DND-41 (cell line): ENCODE results near the gene ITM2C.

Experiments used
- ATAC-seq: fragments of 200-7000 bp; cut with Tn5 transposase; 3 replicates; pipeline ENCODE4 v1.9.1; 2021; ENCODE audit warnings: low read depth; ENCODE audit not compliant: insufficient read depth
- DNase-seq: peaks from one replicate; pipeline ENCODE4 v3.0.0-alpha.2; 2020
- H2AFZ ChIP-seq: 2 replicates; pipeline ENCODE4 v1.6.0; 2012; ENCODE audit warnings: low read depth, low read length
- H3K27ac ChIP-seq: 2 replicates; pipeline ENCODE4 v1.5.1; 2012; ENCODE audit warnings: low read length, inconsistent platforms
- H3K27me3 ChIP-seq: fragments of 200-600 bp; sonication (generic); 2 replicates; pipeline ENCODE4 v1.6.0; 2012; ENCODE audit warnings: low read length, mild to moderate bottlenecking, inconsistent platforms; ENCODE audit not compliant: insufficient read depth, poor library complexity
- H3K36me3 ChIP-seq: 2 replicates; pipeline ENCODE4 v1.5.1; 2012; ENCODE audit warnings: low read length, inconsistent platforms; ENCODE audit not compliant: insufficient read depth
- H3K4me1 ChIP-seq: 2 replicates; pipeline ENCODE4 v1.5.1; 2012; ENCODE audit warnings: mild to moderate bottlenecking, low read length; ENCODE audit not compliant: insufficient read depth
- H3K4me2 ChIP-seq: 2 replicates; pipeline ENCODE4 v1.6.0; 2012; ENCODE audit warnings: mild to moderate bottlenecking, moderate library complexity, low read length, inconsistent platforms; ENCODE audit not compliant: insufficient read depth
- H3K4me3 ChIP-seq, 2 experiments: fragments of 200-600 bp in 1 of 2; shearing (Covaris generic) in 1 of 2; 2 replicates each; pipeline ENCODE4 v1.5.1; 2012 to 2016; ENCODE audit warnings: inconsistent platforms in 2 of 2, low read length in 2 of 2, mild to moderate bottlenecking in 2 of 2, low read depth in 1 of 2, moderate library complexity in 1 of 2
- H3K79me2 ChIP-seq: 2 replicates; pipeline ENCODE4 v1.6.0; 2012; ENCODE audit warnings: low read length, inconsistent platforms; ENCODE audit not compliant: insufficient read depth
- H3K9ac ChIP-seq: 2 replicates; pipeline ENCODE4 v1.6.0; 2012; ENCODE audit warnings: low read depth, mild to moderate bottlenecking, inconsistent platforms, low read length, moderate library complexity
- H3K9me3 ChIP-seq: 2 replicates; pipeline ENCODE4 v1.5.1; 2012; ENCODE audit warnings: low read length, moderate library complexity, mild to moderate bottlenecking, inconsistent platforms; ENCODE audit not compliant: insufficient read depth, severe bottlenecking
- H4K20me1 ChIP-seq: 2 replicates; pipeline ENCODE4 v1.6.0; 2012; ENCODE audit warnings: low read length; ENCODE audit not compliant: insufficient read depth
- EZH2 ChIP-seq: IDR thresholded peaks from 3 replicates; pipeline ENCODE4 v1.6.1; 2012; ENCODE audit warnings: borderline replicate concordance, low read depth, mild to moderate bottlenecking, moderate library complexity, low read length, inconsistent platforms; ENCODE audit not compliant: severe bottlenecking
- TF ChIP-seq, protein P1 (sequence below): IDR thresholded peaks from 2 replicates; pipeline ENCODE4 v1.5.1; 2012; ENCODE audit warnings: borderline replicate concordance, low read length, moderate library complexity, mild to moderate bottlenecking; ENCODE audit not compliant: poor library complexity, severe bottlenecking; ENCODE audit errors: extremely low read depth

ITM2C gene

DNA sequence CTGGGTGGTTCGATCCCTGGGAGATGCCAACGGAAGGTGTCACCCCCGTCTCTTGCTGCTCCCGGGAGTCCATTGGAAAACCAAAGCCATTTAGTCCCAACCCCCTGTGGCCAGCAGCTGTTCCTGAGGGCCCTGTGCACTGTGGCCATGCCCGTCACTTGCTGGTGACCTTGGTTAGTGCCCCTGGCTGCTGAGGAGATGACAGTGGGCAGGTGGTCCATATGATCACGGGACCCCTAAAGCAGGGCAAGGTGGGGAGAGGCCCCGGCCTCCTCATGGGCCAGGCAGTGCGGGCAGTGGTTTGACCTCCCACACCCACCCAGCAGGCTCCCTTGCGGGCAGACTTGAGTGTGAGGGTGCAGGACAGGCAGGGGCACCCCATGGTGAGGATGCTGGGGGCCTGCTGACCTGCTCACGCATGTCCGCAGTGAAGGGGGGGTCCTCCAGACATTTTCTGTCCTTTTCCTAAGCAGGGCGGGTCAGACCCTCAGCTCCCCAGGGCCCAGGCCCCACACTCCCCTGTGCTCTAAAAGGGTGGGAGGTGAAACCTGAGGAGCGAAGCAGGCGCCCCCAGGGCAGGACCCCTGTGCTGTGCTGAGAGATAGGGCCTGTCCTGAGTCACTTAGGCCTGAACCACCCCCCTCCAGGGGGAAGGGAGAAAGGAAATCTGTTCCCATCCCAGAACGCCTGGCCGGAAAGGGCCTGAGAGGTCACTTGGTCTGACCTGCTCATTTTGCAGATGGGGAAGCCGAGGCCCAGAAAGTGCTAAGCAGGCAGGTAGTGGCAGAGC is 6.8 kb downstream of the ITM2C start:
- no peak overlapping the region for H3K9ac ChIP-seq

DNA sequence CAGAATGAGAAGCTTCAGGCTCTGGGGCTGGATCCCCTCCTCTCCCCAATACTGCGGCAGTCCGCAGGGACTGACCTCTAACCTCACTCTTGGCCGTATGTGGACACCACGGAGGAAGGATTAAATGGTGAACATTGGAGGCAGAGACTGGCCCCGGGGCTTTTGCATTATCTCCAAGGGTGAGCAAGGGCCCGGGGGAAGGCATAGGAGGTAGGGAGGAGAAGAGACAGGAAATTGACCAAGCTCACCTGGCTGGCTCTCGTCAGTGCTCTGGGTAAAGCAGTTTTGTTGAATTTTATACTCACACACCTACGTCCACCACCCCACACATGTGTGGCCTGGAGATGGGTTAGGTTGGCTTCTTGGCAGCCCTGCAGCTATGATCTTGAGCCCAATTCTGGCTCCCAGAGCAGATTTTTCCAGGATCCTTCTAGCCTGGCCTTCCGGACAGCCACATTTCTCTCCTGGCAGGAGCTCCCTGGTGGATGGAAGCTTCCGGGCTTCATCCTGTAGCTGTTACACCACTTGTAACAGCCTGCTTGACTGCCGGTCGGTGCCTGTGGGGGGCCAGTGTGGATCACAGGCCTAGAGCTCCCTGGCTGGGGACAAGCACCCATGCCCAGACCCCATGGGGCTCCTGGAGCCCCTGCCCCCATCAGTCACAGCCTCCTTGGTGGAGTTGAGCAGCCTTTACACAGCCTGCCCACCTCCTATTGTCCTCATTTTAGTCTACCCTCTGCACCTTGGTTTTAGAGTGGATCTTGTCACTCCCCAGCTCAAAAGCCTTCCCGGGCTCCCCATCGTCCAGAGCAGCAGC is 7.6 kb downstream of the ITM2C start:
- Histone ChIP-seq H3K9me3 (no peaks in the 10 kb centered on the region), H3K27me3 (no peaks in the 10 kb centered on the region), H2AFZ (no peak overlapping the region), H3K4me2 (no peak overlapping the region), H4K20me1 (peaks cover 48% of the 10 kb centered on the region), H3K79me2 (peaks cover 20% of the 10 kb centered on the region), H3K27ac (no peak overlapping the region), H3K4me1 (peaks cover 18% of the 10 kb centered on the region), H3K4me3 (no peak overlapping the region), H3K9ac (no peak overlapping the region), H3K36me3 (peaks cover 26% of the 10 kb centered on the region)
- TF ChIP-seq, protein P1, sequence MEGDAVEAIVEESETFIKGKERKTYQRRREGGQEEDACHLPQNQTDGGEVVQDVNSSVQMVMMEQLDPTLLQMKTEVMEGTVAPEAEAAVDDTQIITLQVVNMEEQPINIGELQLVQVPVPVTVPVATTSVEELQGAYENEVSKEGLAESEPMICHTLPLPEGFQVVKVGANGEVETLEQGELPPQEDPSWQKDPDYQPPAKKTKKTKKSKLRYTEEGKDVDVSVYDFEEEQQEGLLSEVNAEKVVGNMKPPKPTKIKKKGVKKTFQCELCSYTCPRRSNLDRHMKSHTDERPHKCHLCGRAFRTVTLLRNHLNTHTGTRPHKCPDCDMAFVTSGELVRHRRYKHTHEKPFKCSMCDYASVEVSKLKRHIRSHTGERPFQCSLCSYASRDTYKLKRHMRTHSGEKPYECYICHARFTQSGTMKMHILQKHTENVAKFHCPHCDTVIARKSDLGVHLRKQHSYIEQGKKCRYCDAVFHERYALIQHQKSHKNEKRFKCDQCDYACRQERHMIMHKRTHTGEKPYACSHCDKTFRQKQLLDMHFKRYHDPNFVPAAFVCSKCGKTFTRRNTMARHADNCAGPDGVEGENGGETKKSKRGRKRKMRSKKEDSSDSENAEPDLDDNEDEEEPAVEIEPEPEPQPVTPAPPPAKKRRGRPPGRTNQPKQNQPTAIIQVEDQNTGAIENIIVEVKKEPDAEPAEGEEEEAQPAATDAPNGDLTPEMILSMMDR: no peak
- TF ChIP-seq EZH2: no peak
- ATAC-seq: no peak
- DNase-seq: no peak

More for the DNA sequence above, 6.8 kb downstream of the ITM2C start:
- Histone ChIP-seq H3K9me3 (no peaks in the 10 kb centered on the region), H3K4me3 (no peak overlapping the region), H3K4me2 (no peak overlapping the region), H4K20me1 (peaks cover 55% of the 10 kb centered on the region), H2AFZ (no peak overlapping the region), H3K27me3 (no peaks in the 10 kb centered on the region), H3K27ac (no peak overlapping the region), H3K4me1 (peaks cover 18% of the 10 kb centered on the region), H3K79me2 (peaks cover 20% of the 10 kb centered on the region), H3K36me3 (peaks cover 18% of the 10 kb centered on the region)
- DNase-seq: no peak
- no peak for ATAC-seq
- no peak for TF ChIP-seq EZH2
- TF ChIP-seq, protein P1: no peak

DNA sequence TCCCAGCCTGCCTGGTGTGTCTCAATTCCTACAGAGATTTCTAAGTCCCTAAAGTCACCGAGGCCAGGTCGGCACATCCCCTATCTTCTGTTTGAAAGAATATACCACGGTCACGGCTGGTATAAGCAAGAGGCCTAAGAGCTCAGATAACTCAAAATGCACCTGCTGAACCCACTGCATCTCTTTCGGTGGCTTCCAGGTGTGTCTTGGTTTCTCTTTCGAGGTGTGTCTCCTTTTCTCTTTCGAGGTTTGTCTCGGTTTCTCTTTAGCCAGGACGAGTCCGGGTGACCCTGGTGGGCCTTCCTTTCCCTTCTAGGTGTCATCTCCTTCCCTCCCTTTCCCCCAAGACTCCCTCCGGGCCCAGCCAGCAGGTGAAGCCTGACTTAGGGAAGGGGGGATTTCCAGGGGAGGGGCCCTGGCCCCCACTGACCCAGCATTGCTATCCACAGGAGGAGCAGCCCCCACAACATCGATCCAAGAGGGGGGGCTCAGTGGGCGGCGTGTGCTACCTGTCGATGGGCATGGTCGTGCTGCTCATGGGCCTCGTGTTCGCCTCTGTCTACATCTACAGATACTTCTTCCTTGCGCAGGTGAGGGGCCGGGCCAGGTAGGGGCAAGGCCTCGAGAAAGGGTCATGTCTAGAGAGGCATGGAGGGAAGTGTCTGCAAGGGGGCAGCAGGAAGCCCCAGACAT is 8.4 kb downstream of the ITM2C start:
- H3K9me3 ChIP-seq: no peaks in the 10 kb centered on the region
- H2AFZ ChIP-seq: no peak overlapping the region
- DNase-seq: no peak
- H3K4me3 ChIP-seq: no peak overlapping the region
- H3K4me2 ChIP-seq: no peak overlapping the region
- H3K27ac ChIP-seq: no peak overlapping the region
- H3K9ac ChIP-seq: no peak overlapping the region
- H3K27me3 ChIP-seq: no peaks in the 10 kb centered on the region
- peaks cover 18% of the 10 kb centered on the region for H3K4me1 ChIP-seq
- peaks cover 16% of the 10 kb centered on the region for H3K79me2 ChIP-seq
- peaks cover 31% of the 10 kb centered on the region for H3K36me3 ChIP-seq
- TF ChIP-seq, protein P1: no peak
- no peak for TF ChIP-seq EZH2
- ATAC-seq: no peak
- peaks cover 45% of the 10 kb centered on the region for H4K20me1 ChIP-seq
